Measurements from ENCODE around the gene POP5. TPM values are rescaled to one million over a fixed set of nuclear protein-coding genes. Genes with fewer than 3 reads are reported as not detected.

Gene POP5
- total and polyA plus RNA-seq, 2 experiments from 2014 or later = 52.4 to 140 TPM

GRCh38 chr12:120536064-120536791 lies 45.0 kb downstream of the POP5 start:
- Histone ChIP-seq H3K27ac (ENCODE audit: low read depth) (peak overlapping the region; percentile 53), H2AFZ (no peak overlapping the region), H3K4me2 (peak overlapping the region; percentile 85), H4K20me1 (replicated peaks; ENCODE audit: insufficient read depth) (peaks cover 50% of the 10 kb centered on the region), H3K36me3 (ENCODE audit: insufficient read depth) (no peaks in the 10 kb centered on the region), H3K27me3 (ENCODE audit: insufficient read depth) (no peaks in the 10 kb centered on the region), H3F3A (replicated peaks; ENCODE audit: low read depth) (peaks cover 2% of the 10 kb centered on the region; the same call in 1 of the 2 replicates), H3K4me3 (peak overlapping the region; percentile 86), H3K9me2 (ENCODE audit: insufficient read depth) (no peaks in the 10 kb centered on the region), H3K4me1 (ENCODE audit: insufficient read depth) (peaks cover 37% of the 10 kb centered on the region), H3K79me2 (replicated peaks; ENCODE audit: insufficient read depth) (peaks cover 68% of the 10 kb centered on the region)
- no peak for DNase-seq (ENCODE audit: low spot score)
- Mint-ChIP-seq H3K4me1 (peaks cover 27% of the 10 kb centered on the region), H3K4me3 (peak overlapping the region; percentile 94), H3K27ac (no peak overlapping the region), H3K36me3 (ENCODE audit: low read depth) (peaks cover 19% of the 10 kb centered on the region; the same call in 2 of the 3 replicates), H3K27me3 (ENCODE audit: insufficient read depth, low read depth, poor library complexity) (peaks cover 5% of the 10 kb centered on the region), H3K9me3 (no peaks in the 10 kb centered on the region)
- ATAC-seq = no peak
- TF ChIP-seq, protein P1, sequence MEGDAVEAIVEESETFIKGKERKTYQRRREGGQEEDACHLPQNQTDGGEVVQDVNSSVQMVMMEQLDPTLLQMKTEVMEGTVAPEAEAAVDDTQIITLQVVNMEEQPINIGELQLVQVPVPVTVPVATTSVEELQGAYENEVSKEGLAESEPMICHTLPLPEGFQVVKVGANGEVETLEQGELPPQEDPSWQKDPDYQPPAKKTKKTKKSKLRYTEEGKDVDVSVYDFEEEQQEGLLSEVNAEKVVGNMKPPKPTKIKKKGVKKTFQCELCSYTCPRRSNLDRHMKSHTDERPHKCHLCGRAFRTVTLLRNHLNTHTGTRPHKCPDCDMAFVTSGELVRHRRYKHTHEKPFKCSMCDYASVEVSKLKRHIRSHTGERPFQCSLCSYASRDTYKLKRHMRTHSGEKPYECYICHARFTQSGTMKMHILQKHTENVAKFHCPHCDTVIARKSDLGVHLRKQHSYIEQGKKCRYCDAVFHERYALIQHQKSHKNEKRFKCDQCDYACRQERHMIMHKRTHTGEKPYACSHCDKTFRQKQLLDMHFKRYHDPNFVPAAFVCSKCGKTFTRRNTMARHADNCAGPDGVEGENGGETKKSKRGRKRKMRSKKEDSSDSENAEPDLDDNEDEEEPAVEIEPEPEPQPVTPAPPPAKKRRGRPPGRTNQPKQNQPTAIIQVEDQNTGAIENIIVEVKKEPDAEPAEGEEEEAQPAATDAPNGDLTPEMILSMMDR (conservative IDR thresholded peaks at IDR 0.05; ENCODE audit: low read depth in 2 of 2) = no peak
- no peak for TF ChIP-seq EZH2phosphoT487 (IDR thresholded peaks at IDR 0.05; ENCODE audit: unreplicated experiment)
- no peak for TF ChIP-seq CREB1 (CRISPR knock-in tag; IDR thresholded peaks at IDR 0.05; ENCODE audit: low read depth)
- no peak for TF ChIP-seq ZNF114 (CRISPR knock-in tag; IDR thresholded peaks at IDR 0.05)
- TF ChIP-seq ZNF462 (CRISPR knock-in tag; IDR thresholded peaks at IDR 0.05) = no peak
- no peak for TF ChIP-seq JUNB (IDR thresholded peaks at IDR 0.05; ENCODE audit: unreplicated experiment)
- TF ChIP-seq ZNF331 (CRISPR knock-in tag; IDR thresholded peaks at IDR 0.05; ENCODE audit: low read depth) = no peak
- no peak for TF ChIP-seq REST (IDR thresholded peaks at IDR 0.05; ENCODE audit: unreplicated experiment)
- TF ChIP-seq EZH2 (IDR thresholded peaks at IDR 0.05; ENCODE audit: low read depth, unreplicated experiment) = no peak
- no peak for TF ChIP-seq ETS1 (IDR thresholded peaks at IDR 0.05)
- no peak for TF ChIP-seq STAT1 (IDR thresholded peaks at IDR 0.05; ENCODE audit: unreplicated experiment)
- TF ChIP-seq NANOG (IDR thresholded peaks at IDR 0.05; ENCODE audit: borderline replicate concordance) = no peak
- TF ChIP-seq POLR2AphosphoS5 (IDR thresholded peaks at IDR 0.05; ENCODE audit: low read depth) = no peak
